ENCODE results near the gene AFTPH.
"Not testable (repeated sequence)": the region's sequence is repeated elsewhere in the genome, so short reads cannot be mapped to it uniquely, and the experiment has no call there.

The AFTPH gene

GRCh38 chr2:64517511-64517884 lies 6.6 kb upstream of the AFTPH start:
- Histone ChIP-seq H3K36me3 (ENCODE audit: control insufficient read depth, insufficient read depth, low read length) (no peaks in the 10 kb centered on the region), H3K9me3 (ENCODE audit: control insufficient read depth, low read length) (no peaks in the 10 kb centered on the region), H3K4me3 (ENCODE audit: insufficient read depth, low read depth, low read length) (no peak overlapping the region), H3K4me1 (ENCODE audit: control insufficient read depth, insufficient read depth, low read length) (no peaks in the 10 kb centered on the region), H3K27me3 (ENCODE audit: control insufficient read depth, insufficient read depth, low read length, poor library complexity, severe bottlenecking) (peaks cover 6% of the 10 kb centered on the region), H3K27ac (ENCODE audit: insufficient read depth, low read depth, low read length, poor library complexity, severe bottlenecking) (no peak overlapping the region)

- Histone ChIP-seq H3K27me3 (ENCODE audit: control insufficient read depth, insufficient read depth, low read length, poor library complexity, severe bottlenecking) (peaks cover 6% of the 10 kb centered on the region), H3K27ac (ENCODE audit: insufficient read depth, low read depth, low read length, poor library complexity, severe bottlenecking) (no peak overlapping the region), H3K9me3 (ENCODE audit: control insufficient read depth, low read length) (no peaks in the 10 kb centered on the region), H3K36me3 (ENCODE audit: control insufficient read depth, insufficient read depth, low read length) (no peaks in the 10 kb centered on the region), H3K4me1 (ENCODE audit: control insufficient read depth, insufficient read depth, low read length) (no peaks in the 10 kb centered on the region), H3K4me3 (ENCODE audit: insufficient read depth, low read depth, low read length) (peak overlapping the region; percentile 89)
- WGBS, 2 experiments = 6 to 8% methylated on average over 15 to 16 of the region's 16 CpGs
Observed at GRCh38 chr2:64522843-64523428, 1.2 kb upstream of the AFTPH start.

- peak overlapping the region; percentile 51 for H3K27ac ChIP-seq (ENCODE audit: insufficient read depth, low read depth, low read length, poor library complexity, severe bottlenecking)
- H3K36me3 ChIP-seq (ENCODE audit: control insufficient read depth, insufficient read depth, low read length) = no peaks in the 10 kb centered on the region
- no peaks in the 10 kb centered on the region for H3K4me1 ChIP-seq (ENCODE audit: control insufficient read depth, insufficient read depth, low read length)
- no peaks in the 10 kb centered on the region for H3K9me3 ChIP-seq (ENCODE audit: control insufficient read depth, low read length)
- 0 to 1% methylated on average over 48 of the region's 48 CpGs for WGBS, 2 experiments
- H3K4me3 ChIP-seq (ENCODE audit: insufficient read depth, low read depth, low read length) = peak overlapping the region; percentile 89
- peaks cover 6% of the 10 kb centered on the region for H3K27me3 ChIP-seq (ENCODE audit: control insufficient read depth, insufficient read depth, low read length, poor library complexity, severe bottlenecking)
Observed at GRCh38 chr2:64524604-64525316, 632 bp downstream of the AFTPH start.

- H3K4me1 ChIP-seq (ENCODE audit: control insufficient read depth, insufficient read depth, low read length) = no peaks in the 10 kb centered on the region
- 11 to 14% methylated on average over 2 to 4 of the region's 4 CpGs for WGBS, 2 experiments
- no peaks in the 10 kb centered on the region for H3K36me3 ChIP-seq (ENCODE audit: control insufficient read depth, insufficient read depth, low read length)
- H3K4me3 ChIP-seq (ENCODE audit: insufficient read depth, low read depth, low read length) = peak overlapping the region; percentile 89
- H3K27ac ChIP-seq (ENCODE audit: insufficient read depth, low read depth, low read length, poor library complexity, severe bottlenecking) = no peak overlapping the region
- no peaks in the 10 kb centered on the region for H3K9me3 ChIP-seq (ENCODE audit: control insufficient read depth, low read length)
- peaks cover 6% of the 10 kb centered on the region for H3K27me3 ChIP-seq (ENCODE audit: control insufficient read depth, insufficient read depth, low read length, poor library complexity, severe bottlenecking)
Observed at GRCh38 chr2:64525317-64525613, 1.1 kb downstream of the AFTPH start.

- Histone ChIP-seq H3K4me3 (ENCODE audit: insufficient read depth, low read depth, low read length) (no peak overlapping the region), H3K27me3 (ENCODE audit: control insufficient read depth, insufficient read depth, low read length, poor library complexity, severe bottlenecking) (peaks cover 6% of the 10 kb centered on the region), H3K27ac (ENCODE audit: insufficient read depth, low read depth, low read length, poor library complexity, severe bottlenecking) (no peak overlapping the region), H3K4me1 (ENCODE audit: control insufficient read depth, insufficient read depth, low read length) (no peaks in the 10 kb centered on the region), H3K36me3 (ENCODE audit: control insufficient read depth, insufficient read depth, low read length) (no peaks in the 10 kb centered on the region), H3K9me3 (ENCODE audit: control insufficient read depth, low read length) (no peaks in the 10 kb centered on the region)
- 89% methylated on average over 3 of the region's 3 CpGs; no CpG with 5 or more reads in 1 of the 2 experiments for WGBS, 2 experiments
Observed at GRCh38 chr2:64526034-64526433, 1.9 kb downstream of the AFTPH start.

GRCh38 chr2:64530946-64531345 lies 6.8 kb downstream of the AFTPH start:
- not testable (repeated sequence) for H3K27ac ChIP-seq (ENCODE audit: insufficient read depth, low read depth, low read length, poor library complexity, severe bottlenecking); H3K9me3 ChIP-seq (ENCODE audit: control insufficient read depth, low read length); H3K4me1 ChIP-seq (ENCODE audit: control insufficient read depth, insufficient read depth, low read length); H3K4me3 ChIP-seq (ENCODE audit: insufficient read depth, low read depth, low read length); H3K36me3 ChIP-seq (ENCODE audit: control insufficient read depth, insufficient read depth, low read length); H3K27me3 ChIP-seq (ENCODE audit: control insufficient read depth, insufficient read depth, low read length, poor library complexity, severe bottlenecking)
- WGBS, 2 experiments = 90 to 95% methylated on average over 2 of the region's 2 CpGs

GRCh38 chr2:64532030-64532429 lies 7.9 kb downstream of the AFTPH start:
- no peak overlapping the region for H3K4me3 ChIP-seq (ENCODE audit: insufficient read depth, low read depth, low read length)

GRCh38 chr2:64533882-64534281 lies 9.8 kb downstream of the AFTPH start:
- Histone ChIP-seq H3K4me3 (ENCODE audit: insufficient read depth, low read depth, low read length) (no peak overlapping the region), H3K27ac (ENCODE audit: insufficient read depth, low read depth, low read length, poor library complexity, severe bottlenecking) (no peak overlapping the region), H3K36me3 (ENCODE audit: control insufficient read depth, insufficient read depth, low read length) (no peaks in the 10 kb centered on the region), H3K27me3 (ENCODE audit: control insufficient read depth, insufficient read depth, low read length, poor library complexity, severe bottlenecking) (no peaks in the 10 kb centered on the region), H3K9me3 (ENCODE audit: control insufficient read depth, low read length) (no peaks in the 10 kb centered on the region), H3K4me1 (ENCODE audit: control insufficient read depth, insufficient read depth, low read length) (no peaks in the 10 kb centered on the region)

More at GRCh38 chr2:64532030-64532429, 7.9 kb downstream of the AFTPH start:
- Histone ChIP-seq H3K36me3 (ENCODE audit: control insufficient read depth, insufficient read depth, low read length) (no peaks in the 10 kb centered on the region), H3K27ac (ENCODE audit: insufficient read depth, low read depth, low read length, poor library complexity, severe bottlenecking) (no peak overlapping the region), H3K27me3 (ENCODE audit: control insufficient read depth, insufficient read depth, low read length, poor library complexity, severe bottlenecking) (no peaks in the 10 kb centered on the region), H3K9me3 (ENCODE audit: control insufficient read depth, low read length) (no peaks in the 10 kb centered on the region), H3K4me1 (ENCODE audit: control insufficient read depth, insufficient read depth, low read length) (no peaks in the 10 kb centered on the region)

- Histone ChIP-seq H3K27ac (ENCODE audit: insufficient read depth, low read depth, low read length, poor library complexity, severe bottlenecking) (no peak overlapping the region), H3K4me1 (ENCODE audit: control insufficient read depth, insufficient read depth, low read length) (no peaks in the 10 kb centered on the region), H3K27me3 (ENCODE audit: control insufficient read depth, insufficient read depth, low read length, poor library complexity, severe bottlenecking) (no peaks in the 10 kb centered on the region), H3K4me3 (ENCODE audit: insufficient read depth, low read depth, low read length) (no peak overlapping the region), H3K36me3 (ENCODE audit: control insufficient read depth, insufficient read depth, low read length) (no peaks in the 10 kb centered on the region), H3K9me3 (ENCODE audit: control insufficient read depth, low read length) (no peaks in the 10 kb centered on the region)
- 93 to 97% methylated on average over 3 of the region's 3 CpGs for WGBS, 2 experiments
Observed at GRCh38 chr2:64534363-64534762, 10.2 kb downstream of the AFTPH start.

- 71 to 100% methylated on average over 1 of the region's 1 CpG for WGBS, 2 experiments
Observed at GRCh38 chr2:64535024-64535423, 10.9 kb downstream of the AFTPH start.

GRCh38 chr2:64537991-64538390 lies 13.9 kb downstream of the AFTPH start:
- Histone ChIP-seq H3K9me3 (ENCODE audit: control insufficient read depth, low read length) (no peaks in the 10 kb centered on the region), H3K4me1 (ENCODE audit: control insufficient read depth, insufficient read depth, low read length) (no peaks in the 10 kb centered on the region), H3K4me3 (ENCODE audit: insufficient read depth, low read depth, low read length) (no peak overlapping the region), H3K27ac (ENCODE audit: insufficient read depth, low read depth, low read length, poor library complexity, severe bottlenecking) (no peak overlapping the region), H3K36me3 (ENCODE audit: control insufficient read depth, insufficient read depth, low read length) (no peaks in the 10 kb centered on the region), H3K27me3 (ENCODE audit: control insufficient read depth, insufficient read depth, low read length, poor library complexity, severe bottlenecking) (no peaks in the 10 kb centered on the region)
- 87 to 89% methylated on average over 2 of the region's 2 CpGs for WGBS, 2 experiments

More at GRCh38 chr2:64535024-64535423, 10.9 kb downstream of the AFTPH start:
- H3K27me3 ChIP-seq (ENCODE audit: control insufficient read depth, insufficient read depth, low read length, poor library complexity, severe bottlenecking) = no peaks in the 10 kb centered on the region
- H3K4me3 ChIP-seq (ENCODE audit: insufficient read depth, low read depth, low read length) = no peak overlapping the region
- no peaks in the 10 kb centered on the region for H3K4me1 ChIP-seq (ENCODE audit: control insufficient read depth, insufficient read depth, low read length)
- H3K27ac ChIP-seq (ENCODE audit: insufficient read depth, low read depth, low read length, poor library complexity, severe bottlenecking) = no peak overlapping the region
- no peaks in the 10 kb centered on the region for H3K9me3 ChIP-seq (ENCODE audit: control insufficient read depth, low read length)
- H3K36me3 ChIP-seq (ENCODE audit: control insufficient read depth, insufficient read depth, low read length) = no peaks in the 10 kb centered on the region

Data from ectodermal cell (in vitro differentiated cells).